Measurements from ENCODE around the gene NCAM2. TPM values are rescaled to one million over a fixed set of nuclear protein-coding genes. Genes with fewer than 3 reads are reported as not detected.

Gene NCAM2
- total and polyA plus RNA-seq, 2 of the 8 experiments (the other 6 are each of a cell fraction or from before 2014, with no cell fraction given): 0.14 to 1.1 TPM

- Histone ChIP-seq H4K20me1 (replicated peaks in 1 of 2; ENCODE audit: control insufficient read depth in 1 of 2, insufficient read depth in 2 of 2, low read length in 2 of 2) (no peaks in the 10 kb centered on the region), H2BK120ac (replicated peaks; ENCODE audit: low read depth, low read length) (no peak overlapping the region), H3K79me1 (ENCODE audit: low read depth, low read length) (no peaks in the 10 kb centered on the region), H3K9ac (replicated peaks in 1 of 4; ENCODE audit: extremely low read depth in 1 of 4, low read depth in 3 of 4, low read length in 3 of 4) (no peak overlapping the region), H2AFZ (ENCODE audit: low read length) (no peak overlapping the region), H3K23me2 (ENCODE audit: low read depth, low read length) (no peaks in the 10 kb centered on the region), H3K56ac (replicated peaks; ENCODE audit: insufficient read length, low read depth, low read length) (no peak overlapping the region), H4K91ac (replicated peaks; ENCODE audit: insufficient read length, low read length) (no peak overlapping the region), H3K18ac (ENCODE audit: extremely low read depth, low read length) (no peak overlapping the region), H3K14ac (ENCODE audit: insufficient read length) (no peak overlapping the region), H3K79me2 (ENCODE audit: control insufficient read depth in 1 of 2, insufficient read depth in 2 of 2, low read length in 2 of 2) (no peaks in the 10 kb centered on the region), H4K8ac (ENCODE audit: extremely low read depth, insufficient read depth, low read length) (no peak overlapping the region), H3K4ac (replicated peaks; ENCODE audit: insufficient read length, low read depth, low read length) (no peak overlapping the region), H2BK20ac (ENCODE audit: low read length) (no peak overlapping the region), H3K36me3 (ENCODE audit: control insufficient read depth in 2 of 4, insufficient read depth in 4 of 4, low read length in 3 of 4) (no peaks in the 10 kb centered on the region), H2AK5ac (ENCODE audit: low read depth, low read length) (no peak overlapping the region), H2BK5ac (ENCODE audit: low read depth, low read length) (no peak overlapping the region), H3K9me3 (ENCODE audit: insufficient read depth in 2 of 2, low read depth in 1 of 2, low read length in 1 of 2) (no peaks in the 10 kb centered on the region), H3K27ac (ENCODE audit: low read depth, low read length) (no peak overlapping the region), H2BK15ac (ENCODE audit: low read length) (no peak overlapping the region), H3K27me3 (replicated peaks in 1 of 4; ENCODE audit: control insufficient read depth in 3 of 4, extremely low read depth in 1 of 4, insufficient read depth in 3 of 4, low read length in 3 of 4) (no peaks in the 10 kb centered on the region), H3K4me1 (replicated peaks in 1 of 4; ENCODE audit: control insufficient read depth in 3 of 4, insufficient read depth in 4 of 4, low read length in 3 of 4) (no peaks in the 10 kb centered on the region), H3K23ac (ENCODE audit: insufficient read length) (no peak overlapping the region), H4K5ac (ENCODE audit: insufficient read length, low read depth, low read length) (no peak overlapping the region), H3K4me3 (ENCODE audit: extremely low read depth in 1 of 4, insufficient read depth in 2 of 4, low read depth in 3 of 4, low read length in 4 of 4) (no peak overlapping the region), H3K4me2 (ENCODE audit: insufficient read depth in 1 of 2, low read depth in 2 of 2, low read length in 2 of 2) (no peak overlapping the region), H2BK12ac (ENCODE audit: low read depth, low read length) (no peak overlapping the region)
- FAIRE-seq (no peak), DNase-seq (ENCODE audit: low read depth in 1 of 2, low spot score in 2 of 2) (no peak)
- TF ChIP-seq RFX5 (IDR thresholded peaks at IDR 0.05; ENCODE audit: borderline replicate concordance, low read depth, low read length): no peak
- TF ChIP-seq CHD1 (IDR thresholded peaks at IDR 0.05; ENCODE audit: low read depth, low read length): no peak
- no peak for TF ChIP-seq JUN (IDR thresholded peaks at IDR 0.05; ENCODE audit: low read depth, low read length)
- POLR2A ChIA-PET (ENCODE audit: partially characterized antibody): no interaction called here
- CTCF ChIA-PET (ENCODE audit: partially characterized antibody): interaction anchor here (0.6 kb wide), 1 partner anchor 263 kb away, joined by 3 read pairs; no protein-coding TSS in a partner anchor
- WGBS, 2 experiments (ENCODE audit: extremely low coverage in 1 of 2, insufficient coverage in 1 of 2, insufficient read length in 1 of 2, insufficient replicate concordance in 2 of 2, low coverage in 1 of 2, low lambda C conversion rate in 2 of 2, missing lambda C conversion rate in 1 of 2): 94% methylated on average over 25 of the region's 25 CpGs; no CpG with 5 or more reads in 1 of the 2 experiments
These were observed 148.6 kb downstream of the NCAM2 start for GRCh38 chr21:21146587-21147373.
